HG03196 (cell line): ENCODE measurements around the gene ZNF230.

Source experiments
- ATAC-seq: cut with Tn5 transposase; IDR thresholded peaks from one replicate; pipeline ENCODE4 v1.9.1; 2021; ENCODE audit not compliant: unreplicated experiment

The ZNF230 gene

GRCh38 chr19:44032001-44032610 lies 29.3 kb downstream of the ZNF230 start:
- ATAC-seq: no peak

GRCh38 chr19:44042147-44042546 lies 39.4 kb downstream of the ZNF230 start:
- ATAC-seq: no peak

GRCh38 chr19:44050740-44051649 lies 48.2 kb downstream of the ZNF230 start:
- no peak for ATAC-seq

- ATAC-seq: no peak
Measured at GRCh38 chr19:44051650-44052402, 49.1 kb downstream of the ZNF230 start, which contains the start of gene ZNF223. Gene ZNF223 (plus strand): TSS chr19:44052036. CDS start chr19:44055177, 3,141 bp downstream.

GRCh38 chr19:44055870-44056269 lies 53.1 kb downstream of the ZNF230 start:
- no peak for ATAC-seq

GRCh38 chr19:44059229-44059628 lies 56.5 kb downstream of the ZNF230 start:
- ATAC-seq: no peak

GRCh38 chr19:44061038-44061437 lies 58.3 kb downstream of the ZNF230 start:
- ATAC-seq: no peak
